ENCODE data around the gene ATG7.
"Not testable (repeated sequence)": the region's sequence is repeated elsewhere in the genome, so short reads cannot be mapped to it uniquely, and the experiment has no call there.

The ATG7 gene

GRCh38 chr3:11467875-11468274 lies 195.7 kb downstream of the ATG7 start:
- DNase-seq: no peak

GRCh38 chr3:11470031-11470853 lies 198.0 kb downstream of the ATG7 start:
- DNase-seq: no peak

- DNase-seq: no peak
Measured at GRCh38 chr3:11475324-11475723, 203.1 kb downstream of the ATG7 start.

GRCh38 chr3:11476735-11477144 lies 204.5 kb downstream of the ATG7 start:
- DNase-seq: no peak

- DNase-seq: peak; percentile 96
Measured at GRCh38 chr3:11477407-11477911, 205.3 kb downstream of the ATG7 start.

GRCh38 chr3:11478167-11478566 lies 206.0 kb downstream of the ATG7 start:
- DNase-seq: no peak

GRCh38 chr3:11479221-11479620 lies 207.0 kb downstream of the ATG7 start:
- no peak for DNase-seq

GRCh38 chr3:11480663-11481298 lies 208.6 kb downstream of the ATG7 start:
- DNase-seq: no peak

GRCh38 chr3:11481556-11481955 lies 209.4 kb downstream of the ATG7 start:
- no peak for DNase-seq

GRCh38 chr3:11482021-11482420 lies 209.8 kb downstream of the ATG7 start:
- DNase-seq: no peak

- not testable (repeated sequence) for DNase-seq
Measured at GRCh38 chr3:11488356-11488755, 216.2 kb downstream of the ATG7 start.

- DNase-seq: no peak
Measured at GRCh38 chr3:11494131-11494916, 222.1 kb downstream of the ATG7 start.

GRCh38 chr3:11495948-11496557 lies 223.9 kb downstream of the ATG7 start:
- DNase-seq: no peak

GRCh38 chr3:11498177-11498576 lies 226.0 kb downstream of the ATG7 start:
- no peak for DNase-seq

GRCh38 chr3:11498646-11499045 lies 226.4 kb downstream of the ATG7 start:
- peak; percentile 75 for DNase-seq

GRCh38 chr3:11499144-11499543 lies 226.9 kb downstream of the ATG7 start:
- peak; percentile 97 for DNase-seq

GRCh38 chr3:11502413-11502812 lies 230.2 kb downstream of the ATG7 start:
- not testable (repeated sequence) for DNase-seq

GRCh38 chr3:11507719-11508118 lies 235.5 kb downstream of the ATG7 start:
- no peak for DNase-seq

GRCh38 chr3:11508346-11509172 lies 236.4 kb downstream of the ATG7 start:
- DNase-seq: no peak

- peak; percentile 94 for DNase-seq
Measured at GRCh38 chr3:11509173-11510000, 237.2 kb downstream of the ATG7 start.

GRCh38 chr3:11510001-11510340 lies 237.8 kb downstream of the ATG7 start:
- DNase-seq: no peak
